Muscle layer of colon (tissue), 2 donors: ENCODE measurements around the gene MBNL1.

Experiments used
- H3K27ac ChIP-seq: one replicate; pipeline ENCODE4 v1.7.0; 2013; ENCODE audit warnings: low read depth, mild to moderate bottlenecking, low read length, moderate library complexity
- H3K27me3 ChIP-seq, 2 donors: one replicate each; pipeline ENCODE4 v1.7.0; 2013; ENCODE audit warnings: low read length in 2 of 2, mild to moderate bottlenecking in 2 of 2; ENCODE audit not compliant: insufficient read depth in 2 of 2, control insufficient read depth in 1 of 2
- H3K36me3 ChIP-seq: one replicate; pipeline ENCODE4 v1.7.0; 2013; ENCODE audit warnings: mild to moderate bottlenecking, low read length; ENCODE audit not compliant: insufficient read depth
- H3K4me1 ChIP-seq: one replicate; pipeline ENCODE4 v1.7.0; 2013; ENCODE audit warnings: mild to moderate bottlenecking, low read length; ENCODE audit not compliant: insufficient read depth
- H3K4me3 ChIP-seq, 2 donors: one replicate each; pipeline ENCODE4 v1.7.0; 2013; ENCODE audit warnings: low read length in 2 of 2, low read depth in 1 of 2, mild to moderate bottlenecking in 1 of 2, moderate library complexity in 1 of 2
- H3K9ac ChIP-seq: one replicate; pipeline ENCODE4 v1.7.0; 2013; ENCODE audit warnings: low read length
- H3K9me3 ChIP-seq: one replicate; pipeline ENCODE4 v1.7.0; 2013; ENCODE audit warnings: mild to moderate bottlenecking, low read length
- donor health status: abdominal sarcoma.
- donor health status: Adenocarcinoma of cecum.

MBNL1 gene

GRCh38 chr3:152266221-152266995 is 2.3 kb upstream of the MBNL1 start:
- Histone ChIP-seq H3K27me3 (no peaks in the 10 kb centered on the region), H3K36me3 (no peaks in the 10 kb centered on the region), H3K27ac (peak overlapping the region; percentile 94), H3K4me1 (peaks cover 32% of the 10 kb centered on the region), H3K9me3 (no peaks in the 10 kb centered on the region), H3K9ac (peak overlapping the region; percentile 98), H3K4me3 (peak overlapping the region; percentile 5 to 91)

GRCh38 chr3:152267831-152268554 is 736 bp upstream of the MBNL1 start:
- H3K36me3 ChIP-seq: no peaks in the 10 kb centered on the region
- peak overlapping the region; percentile 91 to 93 for H3K4me3 ChIP-seq
- H3K27ac ChIP-seq: peak overlapping the region; percentile 94
- H3K27me3 ChIP-seq: no peaks in the 10 kb centered on the region
- no peaks in the 10 kb centered on the region for H3K9me3 ChIP-seq
- H3K4me1 ChIP-seq: peaks cover 37% of the 10 kb centered on the region
- peak overlapping the region; percentile 98 for H3K9ac ChIP-seq

GRCh38 chr3:152269056-152269830 is 514 bp downstream of the MBNL1 start:
- Histone ChIP-seq H3K27me3 (no peaks in the 10 kb centered on the region), H3K36me3 (no peaks in the 10 kb centered on the region), H3K27ac (peak overlapping the region; percentile 94), H3K9me3 (no peaks in the 10 kb centered on the region), H3K9ac (peak overlapping the region; percentile 92), H3K4me3 (peak overlapping the region; percentile 91 to 93), H3K4me1 (peaks cover 39% of the 10 kb centered on the region)

- H3K9ac ChIP-seq: peak overlapping the region; percentile 92
- no peaks in the 10 kb centered on the region for H3K9me3 ChIP-seq
- peak overlapping the region; percentile 94 for H3K27ac ChIP-seq
- no peaks in the 10 kb centered on the region for H3K27me3 ChIP-seq
- no peaks in the 10 kb centered on the region for H3K36me3 ChIP-seq
- H3K4me3 ChIP-seq: peak overlapping the region; percentile 91 to 93
- peaks cover 38% of the 10 kb centered on the region for H3K4me1 ChIP-seq
Observed at GRCh38 chr3:152269831-152270734, 1.4 kb downstream of the MBNL1 start.

GRCh38 chr3:152270937-152271336 is 2.2 kb downstream of the MBNL1 start:
- H3K9ac ChIP-seq: peak overlapping the region; percentile 92
- H3K9me3 ChIP-seq: no peaks in the 10 kb centered on the region
- no peaks in the 10 kb centered on the region for H3K27me3 ChIP-seq
- H3K4me3 ChIP-seq: peak overlapping the region; percentile 91 to 93
- H3K4me1 ChIP-seq: peaks cover 41% of the 10 kb centered on the region
- no peaks in the 10 kb centered on the region for H3K36me3 ChIP-seq
- H3K27ac ChIP-seq: peak overlapping the region; percentile 94

- Histone ChIP-seq H3K27me3 (no peaks in the 10 kb centered on the region), H3K9me3 (no peaks in the 10 kb centered on the region), H3K4me3 (peak overlapping the region; percentile 91 to 93), H3K9ac (peak overlapping the region; percentile 92), H3K4me1 (peaks cover 42% of the 10 kb centered on the region), H3K27ac (peak overlapping the region; percentile 94), H3K36me3 (no peaks in the 10 kb centered on the region)
Observed at GRCh38 chr3:152271501-152272236, 2.9 kb downstream of the MBNL1 start.

GRCh38 chr3:152272771-152273242 is 4.1 kb downstream of the MBNL1 start:
- Histone ChIP-seq H3K27ac (peak overlapping the region; percentile 62), H3K27me3 (no peaks in the 10 kb centered on the region), H3K9ac (no peak overlapping the region), H3K4me1 (peaks cover 36% of the 10 kb centered on the region), H3K9me3 (no peaks in the 10 kb centered on the region), H3K4me3 (peak overlapping the region in 1 of 2 donors; percentile 25), H3K36me3 (no peaks in the 10 kb centered on the region)

- Histone ChIP-seq H3K9me3 (no peaks in the 10 kb centered on the region), H3K9ac (no peak overlapping the region), H3K4me1 (peaks cover 71% of the 10 kb centered on the region), H3K27ac (peak overlapping the region; percentile 46), H3K4me3 (no peak overlapping the region), H3K27me3 (no peaks in the 10 kb centered on the region), H3K36me3 (no peaks in the 10 kb centered on the region)
Observed at GRCh38 chr3:152276681-152277080, 8.0 kb downstream of the MBNL1 start.

GRCh38 chr3:152277198-152277597 is 8.5 kb downstream of the MBNL1 start:
- H3K4me3 ChIP-seq: no peak overlapping the region
- no peaks in the 10 kb centered on the region for H3K27me3 ChIP-seq
- peaks cover 76% of the 10 kb centered on the region for H3K4me1 ChIP-seq
- H3K36me3 ChIP-seq: no peaks in the 10 kb centered on the region
- no peak overlapping the region for H3K9ac ChIP-seq
- no peaks in the 10 kb centered on the region for H3K9me3 ChIP-seq
- H3K27ac ChIP-seq: peak overlapping the region; percentile 54

GRCh38 chr3:152278756-152279427 is 10.2 kb downstream of the MBNL1 start:
- Histone ChIP-seq H3K36me3 (no peaks in the 10 kb centered on the region), H3K9me3 (no peaks in the 10 kb centered on the region), H3K27me3 (no peaks in the 10 kb centered on the region), H3K4me1 (peaks cover 80% of the 10 kb centered on the region), H3K9ac (no peak overlapping the region), H3K4me3 (peak overlapping the region in 1 of 2 donors; percentile 3), H3K27ac (peak overlapping the region; percentile 53)
